ENCODE data around the gene SLC15A5. TPM values are rescaled to one million over a fixed set of nuclear protein-coding genes. Genes with fewer than 3 reads are reported as not detected.

SLC15A5 gene
- total RNA-seq, 4 donors from 2014 or later, result not detected

DNA sequence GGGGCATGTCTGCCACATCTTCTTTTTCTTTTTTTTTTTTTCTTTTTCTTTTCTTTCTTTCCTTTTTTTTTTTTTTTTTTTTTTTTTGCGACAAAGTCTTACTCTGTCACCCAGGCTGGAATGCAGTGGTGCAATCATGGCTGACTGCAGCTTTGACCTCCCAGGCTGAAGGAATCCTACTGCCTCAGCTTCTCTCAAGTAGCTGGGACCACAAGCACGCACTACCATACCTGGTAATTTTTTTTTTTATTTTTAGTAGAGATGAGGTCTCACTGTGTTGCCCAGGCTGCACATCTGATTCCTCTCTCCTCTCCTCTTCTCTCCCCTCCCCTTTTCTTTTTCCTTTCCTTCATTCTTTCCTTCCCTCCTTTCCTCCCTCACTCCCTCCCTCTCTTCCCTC, 18.5 kb downstream of the SLC15A5 start:
- DNase-seq (no peak), ATAC-seq (no peak)
- H3K36me3 ChIP-seq, result no peaks in the 10 kb centered on the region
- H3K27ac ChIP-seq, result no peak overlapping the region
- no peak overlapping the region for H3K4me3 ChIP-seq
- no peaks in the 10 kb centered on the region for H3K27me3 ChIP-seq
- no peaks in the 10 kb centered on the region for H3K9me3 ChIP-seq
- no peak for TF ChIP-seq POLR2A (IDR thresholded peaks at IDR 0.05)
- TF ChIP-seq, protein P1, sequence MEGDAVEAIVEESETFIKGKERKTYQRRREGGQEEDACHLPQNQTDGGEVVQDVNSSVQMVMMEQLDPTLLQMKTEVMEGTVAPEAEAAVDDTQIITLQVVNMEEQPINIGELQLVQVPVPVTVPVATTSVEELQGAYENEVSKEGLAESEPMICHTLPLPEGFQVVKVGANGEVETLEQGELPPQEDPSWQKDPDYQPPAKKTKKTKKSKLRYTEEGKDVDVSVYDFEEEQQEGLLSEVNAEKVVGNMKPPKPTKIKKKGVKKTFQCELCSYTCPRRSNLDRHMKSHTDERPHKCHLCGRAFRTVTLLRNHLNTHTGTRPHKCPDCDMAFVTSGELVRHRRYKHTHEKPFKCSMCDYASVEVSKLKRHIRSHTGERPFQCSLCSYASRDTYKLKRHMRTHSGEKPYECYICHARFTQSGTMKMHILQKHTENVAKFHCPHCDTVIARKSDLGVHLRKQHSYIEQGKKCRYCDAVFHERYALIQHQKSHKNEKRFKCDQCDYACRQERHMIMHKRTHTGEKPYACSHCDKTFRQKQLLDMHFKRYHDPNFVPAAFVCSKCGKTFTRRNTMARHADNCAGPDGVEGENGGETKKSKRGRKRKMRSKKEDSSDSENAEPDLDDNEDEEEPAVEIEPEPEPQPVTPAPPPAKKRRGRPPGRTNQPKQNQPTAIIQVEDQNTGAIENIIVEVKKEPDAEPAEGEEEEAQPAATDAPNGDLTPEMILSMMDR (IDR thresholded peaks at IDR 0.05 in 4 of 5, conservative IDR thresholded peaks at IDR 0.05 in 1 of 5), result no peak
- in situ Hi-C loops (cut with MboI; ENCODE audit: low sequenced_read_pairs in 4 of 4), result loop anchor here in 1 of 4 donors (25.0 kb wide), 1 partner anchor 97 kb away; no protein-coding TSS in a partner anchor
- intact Hi-C loops (cut with DNase I; ENCODE audit: low total_unique reads), result no loop called here
- no peaks in the 10 kb centered on the region for H3K4me1 ChIP-seq

DNA sequence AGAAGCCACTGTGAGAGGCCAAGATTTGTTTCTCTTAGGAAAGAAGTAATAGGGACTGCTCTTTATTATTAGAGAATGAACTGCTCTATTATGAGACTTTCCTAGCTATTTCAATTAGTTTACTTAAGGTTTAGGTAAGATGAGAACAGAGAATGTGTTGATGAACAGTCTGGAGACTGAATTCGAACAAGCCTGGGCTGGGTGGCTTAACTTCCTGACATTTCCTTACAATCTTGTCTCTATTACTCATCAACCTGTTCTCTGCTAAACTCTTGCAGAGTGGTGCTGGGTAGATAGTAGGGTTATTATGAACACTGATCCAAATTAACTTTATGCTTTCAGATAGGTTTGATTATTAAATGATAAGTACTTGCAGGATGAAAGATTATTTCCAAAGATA, 31.2 kb downstream of the SLC15A5 start:
- ATAC-seq (no peak), DNase-seq (no peak)
- Histone ChIP-seq H3K27ac (no peak overlapping the region), H3K27me3 (no peaks in the 10 kb centered on the region), H3K9me3 (no peaks in the 10 kb centered on the region), H3K36me3 (no peaks in the 10 kb centered on the region), H3K4me3 (no peak overlapping the region), H3K4me1 (no peaks in the 10 kb centered on the region)
- intact Hi-C loops (cut with DNase I; ENCODE audit: low total_unique reads) (no loop called here), in situ Hi-C loops (cut with MboI; ENCODE audit: low sequenced_read_pairs in 4 of 4) (no loop called here)
- no peak for TF ChIP-seq POLR2A (IDR thresholded peaks at IDR 0.05)
- TF ChIP-seq, protein P1 (IDR thresholded peaks at IDR 0.05 in 4 of 5, conservative IDR thresholded peaks at IDR 0.05 in 1 of 5), result no peak

DNA sequence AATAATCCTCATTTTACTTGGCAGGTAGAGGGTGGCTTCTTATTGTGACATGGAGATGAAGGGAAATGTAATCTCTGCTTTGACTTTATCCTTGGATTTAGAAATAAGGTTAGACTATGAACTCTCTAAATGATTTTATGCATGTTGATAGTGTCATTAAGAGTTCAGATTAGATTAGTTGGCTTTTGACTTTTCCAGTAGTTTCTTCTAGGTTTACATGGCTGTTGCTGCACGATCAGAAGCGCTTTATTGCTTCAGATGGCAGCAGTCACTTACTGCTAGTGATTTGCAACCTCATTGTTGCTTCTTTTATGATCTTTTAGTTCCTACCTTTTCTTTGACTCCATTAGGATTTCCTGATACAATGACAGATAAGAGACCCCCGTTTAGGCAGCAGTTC, 32.3 kb downstream of the SLC15A5 start:
- TF ChIP-seq POLR2A (IDR thresholded peaks at IDR 0.05), result no peak
- TF ChIP-seq, protein P1 (IDR thresholded peaks at IDR 0.05 in 4 of 5, conservative IDR thresholded peaks at IDR 0.05 in 1 of 5), result no peak

DNA sequence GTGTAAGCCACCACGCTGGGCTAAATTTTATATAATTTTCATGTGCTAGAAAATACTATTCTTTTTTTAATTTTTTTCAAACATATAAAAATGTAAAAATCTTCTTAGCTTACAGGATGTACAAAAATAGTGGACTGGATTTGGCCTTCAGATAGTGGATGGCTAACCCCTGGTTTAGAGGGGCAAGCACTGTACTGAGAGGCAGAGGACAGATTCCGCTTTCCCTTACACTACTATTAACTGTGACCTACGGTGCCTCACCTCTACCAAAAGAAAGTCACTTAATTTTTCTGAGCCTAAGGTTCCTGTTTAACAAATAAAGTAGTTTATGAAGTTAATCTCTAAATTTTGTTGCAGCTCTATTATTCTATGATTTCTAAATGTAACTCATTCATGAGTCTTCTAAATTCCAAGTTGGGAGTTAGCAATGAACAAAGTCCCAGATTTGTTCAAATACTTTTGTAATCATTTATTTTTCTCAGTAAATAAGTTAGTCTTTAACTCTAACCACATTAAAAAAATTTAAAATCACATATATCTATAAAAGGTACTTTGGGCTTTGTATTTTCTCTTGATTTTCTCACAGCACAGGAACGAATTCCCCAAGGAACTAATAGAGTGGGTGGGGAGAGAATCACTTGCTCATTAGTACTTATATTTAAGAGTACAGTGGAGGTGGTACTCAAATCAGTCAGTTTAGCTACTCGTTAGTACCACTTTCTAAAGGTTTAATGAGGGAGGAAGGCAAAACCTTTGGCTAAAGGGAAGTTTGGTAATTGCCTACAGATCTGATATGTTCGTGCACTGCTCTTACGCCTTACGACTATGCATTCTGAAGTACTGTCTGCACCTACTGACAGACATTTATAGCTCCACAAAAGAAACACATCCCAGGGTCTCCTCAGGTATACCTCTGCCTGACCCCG, 33.7 kb downstream of the SLC15A5 start:
- ATAC-seq, result no peak
- H3K4me1 ChIP-seq, result no peaks in the 10 kb centered on the region

More for the DNA sequence above, 32.3 kb downstream of the SLC15A5 start:
- Histone ChIP-seq H3K4me3 (no peak overlapping the region), H3K27me3 (no peaks in the 10 kb centered on the region), H3K27ac (no peak overlapping the region), H3K9me3 (no peaks in the 10 kb centered on the region), H3K36me3 (no peaks in the 10 kb centered on the region), H3K4me1 (no peaks in the 10 kb centered on the region)
- intact Hi-C loops (cut with DNase I; ENCODE audit: low total_unique reads) (no loop called here), in situ Hi-C loops (cut with MboI; ENCODE audit: low sequenced_read_pairs in 4 of 4) (no loop called here)
- no peak for DNase-seq
- no peak for ATAC-seq

DNA sequence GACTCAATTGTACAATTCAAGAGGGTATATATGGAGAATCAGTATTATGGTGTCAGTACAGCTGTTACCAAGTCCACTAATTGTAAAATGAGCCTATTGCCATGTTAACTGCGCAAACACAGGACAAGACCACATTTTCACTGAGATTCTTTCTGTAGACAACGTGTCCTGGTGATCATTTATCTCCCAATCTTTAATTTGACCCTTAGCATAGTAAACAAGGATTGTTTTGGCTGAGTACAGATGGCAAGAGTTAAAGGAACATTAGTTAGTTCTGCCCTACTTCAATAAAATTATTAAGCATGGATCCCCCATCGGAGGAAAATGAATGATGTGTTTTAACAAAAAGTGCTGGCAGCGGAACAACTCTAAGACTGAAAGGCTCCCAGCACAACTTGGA, 36.1 kb downstream of the SLC15A5 start:
- H3K4me1 ChIP-seq, result no peaks in the 10 kb centered on the region
- ATAC-seq, result no peak
- DNase-seq, result no peak
- no peak overlapping the region for H3K4me3 ChIP-seq
- no peak overlapping the region for H3K27ac ChIP-seq
- in situ Hi-C loops (cut with MboI; ENCODE audit: low sequenced_read_pairs in 4 of 4) (no loop called here), intact Hi-C loops (cut with DNase I; ENCODE audit: low total_unique reads) (no loop called here)
- no peaks in the 10 kb centered on the region for H3K36me3 ChIP-seq
- no peaks in the 10 kb centered on the region for H3K27me3 ChIP-seq
- TF ChIP-seq POLR2A (IDR thresholded peaks at IDR 0.05), result no peak
- TF ChIP-seq, protein P1 (IDR thresholded peaks at IDR 0.05 in 4 of 5, conservative IDR thresholded peaks at IDR 0.05 in 1 of 5), result no peak
- no peaks in the 10 kb centered on the region for H3K9me3 ChIP-seq

More for the DNA sequence above, 33.7 kb downstream of the SLC15A5 start:
- in situ Hi-C loops (cut with MboI; ENCODE audit: low sequenced_read_pairs in 4 of 4) (no loop called here), intact Hi-C loops (cut with DNase I; ENCODE audit: low total_unique reads) (no loop called here)
- Histone ChIP-seq H3K9me3 (no peaks in the 10 kb centered on the region), H3K36me3 (no peaks in the 10 kb centered on the region), H3K27ac (no peak overlapping the region), H3K27me3 (no peaks in the 10 kb centered on the region), H3K4me3 (no peak overlapping the region)
- no peak for TF ChIP-seq POLR2A (IDR thresholded peaks at IDR 0.05)
- DNase-seq, result no peak

All from gastrocnemius medialis (tissue), 4 donors.